Rectal smooth muscle tissue (tissue), 1 donor: ENCODE results near the gene LLGL1.

ENCODE experiments used
- H3K27ac ChIP-seq: one replicate; pipeline ENCODE4 v1.7.0; 2013; ENCODE audit warnings: low read depth, low read length, inconsistent platforms
- H3K27me3 ChIP-seq: one replicate; pipeline ENCODE4 v1.7.0; 2013; ENCODE audit warnings: low read length; ENCODE audit not compliant: control insufficient read depth, insufficient read depth
- H3K36me3 ChIP-seq: one replicate; pipeline ENCODE4 v1.7.0; 2013; ENCODE audit warnings: low read length; ENCODE audit not compliant: control insufficient read depth, insufficient read depth
- H3K4me1 ChIP-seq: one replicate; pipeline ENCODE4 v1.7.0; 2013; ENCODE audit warnings: low read length; ENCODE audit not compliant: control insufficient read depth, insufficient read depth
- H3K4me3 ChIP-seq: one replicate; pipeline ENCODE4 v1.7.0; 2013; ENCODE audit warnings: low read length
- H3K9ac ChIP-seq: one replicate; pipeline ENCODE4 v1.7.0; 2013; ENCODE audit warnings: low read length

LLGL1 gene

GRCh38 chr17:18259621-18260331, 34.3 kb downstream of the LLGL1 start:
- Histone ChIP-seq H3K36me3 (peaks cover 31% of the 10 kb centered on the region), H3K4me1 (peaks cover 25% of the 10 kb centered on the region), H3K9ac (no peak overlapping the region), H3K27ac (peak overlapping the region; percentile 92), H3K4me3 (peak overlapping the region; percentile 79), H3K27me3 (no peaks in the 10 kb centered on the region)

- peak within 1 kb of the TSS; percentile 92 for H3K27ac ChIP-seq
- peak within 1 kb of the TSS; percentile 50 for H3K9ac ChIP-seq
- peaks cover 25% of the 10 kb centered on the region for H3K4me1 ChIP-seq
- H3K27me3 ChIP-seq = no peaks in the 10 kb centered on the region
- H3K36me3 ChIP-seq = peaks cover 28% of the 10 kb centered on the region
- H3K4me3 ChIP-seq = peak within 1 kb of the TSS; percentile 79
These were observed 35.1 kb downstream of the LLGL1 start, which contains the start of gene MIEF2 for GRCh38 chr17:18260332-18261145. Gene MIEF2, plus strand, starts transcription at chr17:18260662. Its CDS starts 2,059 bp downstream, at chr17:18262721.

GRCh38 chr17:18261146-18261515, 35.7 kb downstream of the LLGL1 start:
- peak overlapping the region; percentile 50 for H3K9ac ChIP-seq
- H3K27ac ChIP-seq = peak overlapping the region; percentile 92
- H3K36me3 ChIP-seq = peaks cover 23% of the 10 kb centered on the region
- no peaks in the 10 kb centered on the region for H3K27me3 ChIP-seq
- peak overlapping the region; percentile 79 for H3K4me3 ChIP-seq
- H3K4me1 ChIP-seq = peaks cover 25% of the 10 kb centered on the region

- H3K4me3 ChIP-seq = peak overlapping the region; percentile 79
- peaks cover 23% of the 10 kb centered on the region for H3K36me3 ChIP-seq
- H3K27me3 ChIP-seq = no peaks in the 10 kb centered on the region
- peaks cover 25% of the 10 kb centered on the region for H3K4me1 ChIP-seq
- peak overlapping the region; percentile 50 for H3K9ac ChIP-seq
- peak overlapping the region; percentile 92 for H3K27ac ChIP-seq
These were observed 36.2 kb downstream of the LLGL1 start for GRCh38 chr17:18261659-18262058.

GRCh38 chr17:18262111-18262510, 36.7 kb downstream of the LLGL1 start:
- no peak overlapping the region for H3K4me3 ChIP-seq
- no peak overlapping the region for H3K27ac ChIP-seq
- H3K36me3 ChIP-seq = peaks cover 23% of the 10 kb centered on the region
- H3K4me1 ChIP-seq = peaks cover 21% of the 10 kb centered on the region
- H3K27me3 ChIP-seq = no peaks in the 10 kb centered on the region
- no peak overlapping the region for H3K9ac ChIP-seq

- no peak overlapping the region for H3K4me3 ChIP-seq
- H3K27me3 ChIP-seq = no peaks in the 10 kb centered on the region
- H3K27ac ChIP-seq = no peak overlapping the region
- peaks cover 17% of the 10 kb centered on the region for H3K4me1 ChIP-seq
- H3K9ac ChIP-seq = no peak overlapping the region
- peaks cover 23% of the 10 kb centered on the region for H3K36me3 ChIP-seq
These were observed 37.2 kb downstream of the LLGL1 start for GRCh38 chr17:18262641-18263040.

- Histone ChIP-seq H3K27ac (no peak overlapping the region), H3K27me3 (no peaks in the 10 kb centered on the region), H3K4me1 (peaks cover 15% of the 10 kb centered on the region), H3K4me3 (no peak overlapping the region), H3K9ac (no peak overlapping the region), H3K36me3 (peaks cover 23% of the 10 kb centered on the region)
These were observed 38.6 kb downstream of the LLGL1 start for GRCh38 chr17:18263885-18264682.

- Histone ChIP-seq H3K27ac (no peak overlapping the region), H3K9ac (no peak overlapping the region), H3K27me3 (no peaks in the 10 kb centered on the region), H3K36me3 (peaks cover 23% of the 10 kb centered on the region), H3K4me1 (no peaks in the 10 kb centered on the region), H3K4me3 (no peak overlapping the region)
These were observed 41.9 kb downstream of the LLGL1 start for GRCh38 chr17:18267366-18267765.

- Histone ChIP-seq H3K4me3 (no peak overlapping the region), H3K27ac (no peak overlapping the region), H3K9ac (no peak overlapping the region), H3K4me1 (no peaks in the 10 kb centered on the region), H3K36me3 (peaks cover 19% of the 10 kb centered on the region), H3K27me3 (no peaks in the 10 kb centered on the region)
These were observed 42.7 kb downstream of the LLGL1 start for GRCh38 chr17:18267927-18268711.

GRCh38 chr17:18270046-18270931, 44.9 kb downstream of the LLGL1 start:
- Histone ChIP-seq H3K27ac (no peak overlapping the region), H3K4me3 (no peak overlapping the region), H3K4me1 (no peaks in the 10 kb centered on the region), H3K36me3 (peaks cover 6% of the 10 kb centered on the region), H3K9ac (no peak overlapping the region), H3K27me3 (no peaks in the 10 kb centered on the region)

GRCh38 chr17:18277076-18277475, 51.6 kb downstream of the LLGL1 start:
- Histone ChIP-seq H3K27ac (no peak overlapping the region), H3K36me3 (peaks cover 36% of the 10 kb centered on the region), H3K4me3 (no peak overlapping the region), H3K27me3 (no peaks in the 10 kb centered on the region), H3K9ac (no peak overlapping the region), H3K4me1 (no peaks in the 10 kb centered on the region)
